K562 (cell line): Measurements from ENCODE around the gene NUP210. TPM values are rescaled to one million over a fixed set of nuclear protein-coding genes. Genes with fewer than 3 reads are reported as not detected.

ENCODE experiments used
- BDP1 ChIP-seq: IDR thresholded peaks from 3 replicates; pipeline ENCODE4 v1.6.1; 2011; ENCODE audit not compliant: insufficient read length, insufficient read depth
- FOXJ3 ChIP-seq: sonication (generic); formaldehyde crosslinking; IDR thresholded peaks from 2 replicates; pipeline ENCODE4 v1.4.0; 2020; ENCODE audit warnings: mild to moderate bottlenecking, missing genetic modification reagents
- IRF2 ChIP-seq: sonication (generic); formaldehyde crosslinking; IDR thresholded peaks from 2 replicates; pipeline ENCODE4 v1.8.1; 2022; ENCODE audit warnings: mild to moderate bottlenecking, missing genetic modification reagents
- MECOM ChIP-seq: fragments of 250-450 bp; sonication (Bioruptor Pico); IDR thresholded peaks from 2 replicates; pipeline ENCODE4 v1.8.0; 2022; ENCODE audit warnings: inconsistent platforms
- MYC ChIP-seq, 2 experiments: fragments of 250-450 bp in 1 of 2; sonication (Bioruptor Pico) in 1 of 2; IDR thresholded peaks; 2 replicates each; pipeline versions ENCODE4 v1.5.1 to v1.6.1; 2012 to 2021; ENCODE audit warnings: low read depth in 2 of 2, borderline replicate concordance in 1 of 2, improper control_type of control experiment in 1 of 2, low read length in 1 of 2, mild to moderate bottlenecking in 1 of 2, moderate library complexity in 1 of 2
- NRF1 ChIP-seq, 2 experiments: fragments of 450-650 bp; IDR thresholded peaks in 1 of 2; conservative IDR thresholded peaks in 1 of 2; 2 replicates each; pipeline ENCODE4 v1.6.1; 2014; ENCODE audit warnings: mild to moderate bottlenecking in 2 of 2
- VEZF1 ChIP-seq: fragments of 200-800 bp; sonication (Bioruptor generic); IDR thresholded peaks from 2 replicates; pipeline ENCODE4 v1.6.1; 2017; ENCODE audit warnings: missing genetic modification characterization, missing compliant biosample characterization
- ZFPM2 ChIP-seq: fragments of 250-450 bp; sonication (Bioruptor Pico); IDR thresholded peaks from 2 replicates; pipeline ENCODE4 v1.5.1; 2022; ENCODE audit warnings: mild to moderate bottlenecking
- ZNF280A ChIP-seq: fragments of 450-650 bp; IDR thresholded peaks from 2 replicates; pipeline ENCODE4 v1.6.1; 2018; ENCODE audit warnings: mild to moderate bottlenecking, low read depth; ENCODE audit not compliant: partially characterized antibody
- ZNF408 ChIP-seq: fragments of 250-450 bp; sonication (Bioruptor Pico); IDR thresholded peaks from 2 replicates; pipeline ENCODE4 v1.4.0; 2020; ENCODE audit warnings: low read depth, mild to moderate bottlenecking, moderate library complexity
- ZNF583 ChIP-seq: fragments of 250-450 bp; sonication (Bioruptor Pico); IDR thresholded peaks from 2 replicates; pipeline ENCODE4 v1.4.0; 2020
- ZNF79 ChIP-seq: fragments of 250-450 bp; sonication (Bioruptor Pico); IDR thresholded peaks from 2 replicates; pipeline ENCODE4 v1.4.0; 2020; ENCODE audit warnings: low read depth, mild to moderate bottlenecking, moderate library complexity
- polyA plus RNA-seq, 8 experiments: library from polyadenylated mRNA; depleted of rRNA in 4 of 8; stranded (reverse) in 5 of 8; unstranded in 3 of 8; fragments of >200 nt; fragmentation: Nextera tagmentation in 2 of 8; fragmentation: Illumina TruSeq in 1 of 8; extraction: Ambion mirVana in 2 of 8; extraction: Trizol in 1 of 8; gene quantifications; 2 replicates each; pipeline versions ENCODE4 v1.2.1 to v1.2.3, GENCODE V29; 2011 to 2014; ENCODE audit warnings: inconsistent platforms in 1 of 8, missing spikeins in 1 of 8
- total RNA-seq, 7 experiments: library from RNA; depleted of rRNA in 6 of 7; stranded (reverse); fragments of >200 nt in 6 of 7; fragmentation: Illumina TruSeq in 2 of 7; extraction: Trizol in 2 of 7; gene quantifications; 2 replicates each; pipeline versions ENCODE4 v1.2.1 to v1.2.3, GENCODE V29; 2011 to 2021; ENCODE audit warnings: low replicate concordance in 1 of 7
- TF ChIP-seq, protein P1 (sequence below): sonication (generic); formaldehyde crosslinking; IDR thresholded peaks from 2 replicates; pipeline ENCODE4 v1.9.0; 2022; ENCODE audit warnings: mild to moderate bottlenecking, missing genetic modification reagents
- TF ChIP-seq, protein P2 (sequence below): fragments of 200-600 bp; sonication (generic); IDR thresholded peaks from one replicate; pipeline ENCODE4 v1.6.1; 2012; ENCODE audit warnings: mild to moderate bottlenecking, low read depth, low read length, inconsistent platforms

The NUP210 gene
- total and polyA plus RNA-seq, 9 of the 15 experiments (the other 6 are each of a cell fraction or from before 2014, with no cell fraction given) = 1.2 to 138 (median 44.0) TPM

DNA sequence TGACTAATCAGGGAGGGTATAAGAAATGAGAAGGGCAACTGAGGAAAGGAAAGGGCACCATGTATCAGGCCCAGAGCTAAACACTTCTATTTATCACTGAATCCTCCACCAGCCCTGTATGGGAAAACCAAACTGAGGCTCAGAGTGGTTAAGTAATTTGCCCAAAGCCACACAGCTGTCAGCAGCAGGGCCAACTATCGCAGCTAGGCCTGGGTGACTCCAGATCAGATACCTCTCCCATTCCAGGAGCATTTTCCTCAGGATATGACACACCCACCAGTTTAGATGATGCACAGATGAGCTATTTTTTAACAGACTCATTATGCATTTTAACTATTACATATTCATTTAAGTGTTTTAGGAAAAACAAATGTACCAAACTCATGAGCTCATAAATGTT is 14.5 kb downstream of the NUP210 start (continued):
- no peak for TF ChIP-seq ZNF280A
- no peak for TF ChIP-seq ZFPM2 (CRISPR knock-in tag)
- no peak for TF ChIP-seq ZNF583 (CRISPR knock-in tag)
- TF ChIP-seq MYC (IDR thresholded peaks at IDR 0.05; ENCODE audit: low read depth, low read length) = no peak
- no peak for TF ChIP-seq MYC (CRISPR knock-in tag; IDR thresholded peaks at IDR 0.05; ENCODE audit: borderline replicate concordance, low read depth)
- TF ChIP-seq IRF2 (CRISPR knock-in tag) = no peak
- no peak for TF ChIP-seq MECOM (CRISPR knock-in tag)
- TF ChIP-seq VEZF1 = no peak
- TF ChIP-seq, protein P1, sequence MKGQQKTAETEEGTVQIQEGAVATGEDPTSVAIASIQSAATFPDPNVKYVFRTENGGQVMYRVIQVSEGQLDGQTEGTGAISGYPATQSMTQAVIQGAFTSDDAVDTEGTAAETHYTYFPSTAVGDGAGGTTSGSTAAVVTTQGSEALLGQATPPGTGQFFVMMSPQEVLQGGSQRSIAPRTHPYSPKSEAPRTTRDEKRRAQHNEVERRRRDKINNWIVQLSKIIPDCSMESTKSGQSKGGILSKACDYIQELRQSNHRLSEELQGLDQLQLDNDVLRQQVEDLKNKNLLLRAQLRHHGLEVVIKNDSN (CRISPR knock-in tag) = no peak
- TF ChIP-seq FOXJ3 = no peak
- no peak for TF ChIP-seq ZNF408 (CRISPR knock-in tag)
- peak; percentile 72 for TF ChIP-seq ZNF79 (CRISPR knock-in tag)
- TF ChIP-seq, protein P2, sequence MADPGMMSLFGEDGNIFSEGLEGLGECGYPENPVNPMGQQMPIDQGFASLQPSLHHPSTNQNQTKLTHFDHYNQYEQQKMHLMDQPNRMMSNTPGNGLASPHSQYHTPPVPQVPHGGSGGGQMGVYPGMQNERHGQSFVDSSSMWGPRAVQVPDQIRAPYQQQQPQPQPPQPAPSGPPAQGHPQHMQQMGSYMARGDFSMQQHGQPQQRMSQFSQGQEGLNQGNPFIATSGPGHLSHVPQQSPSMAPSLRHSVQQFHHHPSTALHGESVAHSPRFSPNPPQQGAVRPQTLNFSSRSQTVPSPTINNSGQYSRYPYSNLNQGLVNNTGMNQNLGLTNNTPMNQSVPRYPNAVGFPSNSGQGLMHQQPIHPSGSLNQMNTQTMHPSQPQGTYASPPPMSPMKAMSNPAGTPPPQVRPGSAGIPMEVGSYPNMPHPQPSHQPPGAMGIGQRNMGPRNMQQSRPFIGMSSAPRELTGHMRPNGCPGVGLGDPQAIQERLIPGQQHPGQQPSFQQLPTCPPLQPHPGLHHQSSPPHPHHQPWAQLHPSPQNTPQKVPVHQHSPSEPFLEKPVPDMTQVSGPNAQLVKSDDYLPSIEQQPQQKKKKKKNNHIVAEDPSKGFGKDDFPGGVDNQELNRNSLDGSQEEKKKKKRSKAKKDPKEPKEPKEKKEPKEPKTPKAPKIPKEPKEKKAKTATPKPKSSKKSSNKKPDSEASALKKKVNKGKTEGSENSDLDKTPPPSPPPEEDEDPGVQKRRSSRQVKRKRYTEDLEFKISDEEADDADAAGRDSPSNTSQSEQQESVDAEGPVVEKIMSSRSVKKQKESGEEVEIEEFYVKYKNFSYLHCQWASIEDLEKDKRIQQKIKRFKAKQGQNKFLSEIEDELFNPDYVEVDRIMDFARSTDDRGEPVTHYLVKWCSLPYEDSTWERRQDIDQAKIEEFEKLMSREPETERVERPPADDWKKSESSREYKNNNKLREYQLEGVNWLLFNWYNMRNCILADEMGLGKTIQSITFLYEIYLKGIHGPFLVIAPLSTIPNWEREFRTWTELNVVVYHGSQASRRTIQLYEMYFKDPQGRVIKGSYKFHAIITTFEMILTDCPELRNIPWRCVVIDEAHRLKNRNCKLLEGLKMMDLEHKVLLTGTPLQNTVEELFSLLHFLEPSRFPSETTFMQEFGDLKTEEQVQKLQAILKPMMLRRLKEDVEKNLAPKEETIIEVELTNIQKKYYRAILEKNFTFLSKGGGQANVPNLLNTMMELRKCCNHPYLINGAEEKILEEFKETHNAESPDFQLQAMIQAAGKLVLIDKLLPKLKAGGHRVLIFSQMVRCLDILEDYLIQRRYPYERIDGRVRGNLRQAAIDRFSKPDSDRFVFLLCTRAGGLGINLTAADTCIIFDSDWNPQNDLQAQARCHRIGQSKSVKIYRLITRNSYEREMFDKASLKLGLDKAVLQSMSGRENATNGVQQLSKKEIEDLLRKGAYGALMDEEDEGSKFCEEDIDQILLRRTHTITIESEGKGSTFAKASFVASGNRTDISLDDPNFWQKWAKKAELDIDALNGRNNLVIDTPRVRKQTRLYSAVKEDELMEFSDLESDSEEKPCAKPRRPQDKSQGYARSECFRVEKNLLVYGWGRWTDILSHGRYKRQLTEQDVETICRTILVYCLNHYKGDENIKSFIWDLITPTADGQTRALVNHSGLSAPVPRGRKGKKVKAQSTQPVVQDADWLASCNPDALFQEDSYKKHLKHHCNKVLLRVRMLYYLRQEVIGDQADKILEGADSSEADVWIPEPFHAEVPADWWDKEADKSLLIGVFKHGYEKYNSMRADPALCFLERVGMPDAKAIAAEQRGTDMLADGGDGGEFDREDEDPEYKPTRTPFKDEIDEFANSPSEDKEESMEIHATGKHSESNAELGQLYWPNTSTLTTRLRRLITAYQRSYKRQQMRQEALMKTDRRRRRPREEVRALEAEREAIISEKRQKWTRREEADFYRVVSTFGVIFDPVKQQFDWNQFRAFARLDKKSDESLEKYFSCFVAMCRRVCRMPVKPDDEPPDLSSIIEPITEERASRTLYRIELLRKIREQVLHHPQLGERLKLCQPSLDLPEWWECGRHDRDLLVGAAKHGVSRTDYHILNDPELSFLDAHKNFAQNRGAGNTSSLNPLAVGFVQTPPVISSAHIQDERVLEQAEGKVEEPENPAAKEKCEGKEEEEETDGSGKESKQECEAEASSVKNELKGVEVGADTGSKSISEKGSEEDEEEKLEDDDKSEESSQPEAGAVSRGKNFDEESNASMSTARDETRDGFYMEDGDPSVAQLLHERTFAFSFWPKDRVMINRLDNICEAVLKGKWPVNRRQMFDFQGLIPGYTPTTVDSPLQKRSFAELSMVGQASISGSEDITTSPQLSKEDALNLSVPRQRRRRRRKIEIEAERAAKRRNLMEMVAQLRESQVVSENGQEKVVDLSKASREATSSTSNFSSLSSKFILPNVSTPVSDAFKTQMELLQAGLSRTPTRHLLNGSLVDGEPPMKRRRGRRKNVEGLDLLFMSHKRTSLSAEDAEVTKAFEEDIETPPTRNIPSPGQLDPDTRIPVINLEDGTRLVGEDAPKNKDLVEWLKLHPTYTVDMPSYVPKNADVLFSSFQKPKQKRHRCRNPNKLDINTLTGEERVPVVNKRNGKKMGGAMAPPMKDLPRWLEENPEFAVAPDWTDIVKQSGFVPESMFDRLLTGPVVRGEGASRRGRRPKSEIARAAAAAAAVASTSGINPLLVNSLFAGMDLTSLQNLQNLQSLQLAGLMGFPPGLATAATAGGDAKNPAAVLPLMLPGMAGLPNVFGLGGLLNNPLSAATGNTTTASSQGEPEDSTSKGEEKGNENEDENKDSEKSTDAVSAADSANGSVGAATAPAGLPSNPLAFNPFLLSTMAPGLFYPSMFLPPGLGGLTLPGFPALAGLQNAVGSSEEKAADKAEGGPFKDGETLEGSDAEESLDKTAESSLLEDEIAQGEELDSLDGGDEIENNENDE = no peak
- no peak for TF ChIP-seq BDP1
- no peak for TF ChIP-seq NRF1 (conservative IDR thresholded peaks at IDR 0.05 in 1 of 2, IDR thresholded peaks at IDR 0.05 in 1 of 2)
